Fibroblast of upper back skin (primary cell): ENCODE results near the gene NR6A1.

ENCODE experiments used
- DNase-seq: peaks from one replicate; pipeline ENCODE4 v3.0.0-alpha.2; 2013

NR6A1 gene

DNA sequence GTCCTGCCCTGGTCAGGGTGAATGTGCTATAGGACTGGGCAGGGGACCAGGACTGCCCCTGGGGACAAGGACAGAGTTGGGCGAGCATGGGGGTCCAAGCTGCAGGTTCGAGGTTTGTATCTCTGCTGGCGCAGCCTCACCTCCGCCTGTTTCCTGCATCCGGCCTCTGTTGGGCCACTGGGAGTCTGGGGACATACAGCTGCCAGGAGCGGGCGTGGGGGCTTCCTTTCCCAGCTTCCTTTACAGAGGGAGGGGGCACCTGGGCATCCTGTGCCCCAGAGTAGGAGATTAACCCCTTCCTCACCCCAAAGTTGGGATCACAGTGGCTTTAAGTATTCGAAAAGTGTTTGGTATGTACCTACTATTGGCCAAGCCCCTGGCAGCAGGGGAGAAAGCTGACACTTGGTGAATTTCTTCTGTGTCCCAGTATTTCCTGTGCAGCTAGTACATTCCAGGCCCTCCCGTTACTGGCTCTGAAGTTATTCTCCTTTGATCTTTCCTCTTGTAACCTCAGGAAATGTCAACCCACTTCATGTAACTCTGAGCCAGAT is 24.8 kb upstream of the NR6A1 start:
- peak; percentile 68 for DNase-seq

DNA sequence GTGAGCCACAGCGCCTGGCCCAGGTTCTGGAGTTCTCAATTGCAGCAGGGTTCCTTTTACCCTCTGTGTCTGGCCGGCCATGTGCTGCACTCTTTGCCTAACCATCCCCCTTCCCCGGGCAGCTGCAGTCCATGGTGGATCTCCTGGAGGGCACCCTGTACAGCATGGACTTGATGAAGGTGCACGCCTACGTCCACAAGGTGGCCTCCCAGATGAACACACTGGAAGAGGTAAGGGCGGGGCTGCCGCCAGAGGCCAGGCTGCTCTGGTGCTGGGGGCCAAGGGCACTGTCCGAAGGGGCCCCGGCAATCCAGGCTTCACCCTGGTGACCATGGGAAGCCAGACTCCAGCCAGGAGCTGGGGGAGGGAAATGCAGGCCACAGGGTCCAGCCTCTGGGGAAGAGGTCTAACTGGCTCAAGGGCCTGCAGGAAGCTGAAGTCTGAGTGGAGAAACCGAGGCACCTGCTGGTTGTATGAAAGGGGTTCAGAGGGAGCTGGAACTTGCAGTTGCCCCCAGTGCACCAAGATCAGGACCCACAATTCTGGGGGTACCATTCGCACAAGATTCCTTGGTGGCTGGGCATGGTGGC is 23.9 kb upstream of the NR6A1 start:
- no peak for DNase-seq

DNA sequence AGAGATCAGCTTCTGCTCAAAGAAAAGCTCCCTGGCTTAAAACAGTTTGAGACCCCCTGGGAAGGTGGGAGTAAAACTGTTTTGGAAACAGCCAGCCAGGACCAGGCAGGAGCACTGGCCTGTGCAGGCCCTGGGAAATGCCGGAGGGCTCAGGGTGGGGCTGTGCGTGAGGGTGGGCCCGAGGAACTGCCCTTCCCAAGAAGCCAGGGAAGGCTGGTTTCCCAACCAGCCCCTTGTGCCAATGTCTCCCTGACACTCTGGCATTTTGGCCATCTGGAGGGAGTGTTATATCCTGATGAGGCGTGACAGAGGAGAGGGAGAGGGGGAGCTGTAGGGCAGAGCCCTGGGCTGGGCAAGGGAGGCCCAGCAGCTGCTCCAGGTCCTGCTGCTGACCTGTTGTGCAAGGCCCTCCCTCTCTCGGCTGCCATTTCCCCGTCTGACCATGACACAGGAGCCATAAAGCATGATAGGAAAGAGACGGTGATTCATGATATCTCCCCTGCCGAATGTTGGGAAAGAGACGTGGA is 22.0 kb upstream of the NR6A1 start:
- DNase-seq, result peak; percentile 27

DNA sequence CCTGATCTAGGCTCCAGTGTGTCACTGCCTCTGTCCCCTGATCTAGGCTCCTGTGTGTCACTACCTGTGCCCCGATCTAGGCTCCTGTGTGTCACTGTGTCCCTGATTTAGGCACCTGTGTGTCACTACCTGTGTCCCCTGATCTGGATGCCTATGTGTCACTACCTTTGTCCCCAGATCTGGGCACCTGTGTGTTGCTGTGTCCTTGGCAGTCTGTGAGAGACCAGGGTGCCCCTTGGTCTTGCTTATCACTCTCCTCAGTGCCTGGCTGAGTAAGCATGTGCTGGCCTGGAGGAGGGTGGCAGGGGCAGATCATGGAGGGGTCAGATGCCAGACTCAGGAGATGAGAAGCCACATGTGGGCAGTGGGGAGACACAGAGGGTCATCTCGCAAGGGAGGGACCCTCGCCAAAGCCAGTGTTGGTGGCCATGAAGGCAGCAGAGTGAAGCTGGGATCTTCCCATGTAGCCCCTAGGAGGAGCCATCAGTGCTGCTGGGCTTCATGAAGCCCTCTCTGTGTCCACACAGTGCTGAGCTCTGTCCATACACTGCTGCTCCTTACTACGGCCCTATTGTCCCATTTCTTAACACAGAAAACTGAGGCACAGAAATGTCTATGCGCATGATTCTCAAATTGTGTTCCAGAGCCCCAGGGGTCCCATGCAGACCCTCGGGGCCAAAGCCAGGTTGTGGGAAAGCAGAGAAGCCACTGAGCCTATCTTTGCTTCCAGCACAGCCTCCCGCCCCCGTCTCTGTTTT is 21.3 kb upstream of the NR6A1 start:
- DNase-seq, result no peak

DNA sequence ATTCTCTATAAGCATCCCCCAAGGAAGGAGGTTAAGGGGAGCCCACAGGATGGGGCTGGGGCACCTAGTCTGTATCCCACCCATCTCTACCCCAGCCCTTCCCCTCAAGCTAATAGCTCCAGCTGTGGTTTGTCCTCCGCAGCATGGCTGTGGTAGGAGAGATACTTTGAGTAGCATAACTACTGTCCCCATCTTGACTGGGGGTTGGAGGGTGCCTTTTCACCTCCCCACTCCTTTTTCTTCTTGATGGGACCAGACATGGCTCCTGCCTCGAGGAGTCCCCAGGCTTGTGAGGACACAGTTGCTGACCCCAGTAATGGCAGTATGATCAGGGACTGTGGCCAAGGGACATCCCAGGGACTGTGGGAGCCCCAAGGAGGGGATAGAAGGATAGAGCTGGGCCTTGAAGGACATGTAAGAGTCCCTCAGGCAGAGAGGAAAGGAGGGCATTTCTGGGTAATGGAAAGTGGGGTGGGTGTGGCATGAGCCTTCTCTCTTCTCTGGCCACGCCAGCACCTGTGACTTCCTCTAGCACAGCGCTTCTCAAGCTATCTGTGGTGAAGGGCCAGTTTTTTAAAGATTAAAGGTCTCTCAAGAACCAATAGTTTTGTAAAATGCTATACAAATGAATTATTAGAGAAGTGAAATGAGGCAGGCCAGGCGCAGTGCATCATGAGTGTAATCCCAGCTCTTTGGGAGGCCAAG is 19.8 kb upstream of the NR6A1 start:
- no peak for DNase-seq

DNA sequence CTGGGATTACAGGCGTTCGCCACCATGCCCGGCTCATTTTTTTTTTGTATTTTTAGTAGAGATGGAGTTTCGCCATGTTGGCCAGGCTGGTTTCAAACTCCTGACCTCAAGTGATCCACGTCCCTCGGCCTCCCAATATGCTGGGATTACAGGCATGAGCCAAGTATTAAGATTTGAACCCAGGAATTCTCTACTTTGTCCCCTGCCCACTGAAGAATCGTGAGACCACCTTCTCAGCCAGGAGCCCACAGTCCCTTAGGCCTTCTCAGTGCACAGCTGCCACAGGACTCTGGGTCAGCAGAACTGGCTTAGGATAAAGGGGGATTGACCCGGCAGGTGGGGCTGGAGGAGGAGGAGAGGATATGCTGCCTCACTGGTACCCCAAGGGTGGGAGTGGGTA is 19.2 kb upstream of the NR6A1 start:
- no peak for DNase-seq

DNA sequence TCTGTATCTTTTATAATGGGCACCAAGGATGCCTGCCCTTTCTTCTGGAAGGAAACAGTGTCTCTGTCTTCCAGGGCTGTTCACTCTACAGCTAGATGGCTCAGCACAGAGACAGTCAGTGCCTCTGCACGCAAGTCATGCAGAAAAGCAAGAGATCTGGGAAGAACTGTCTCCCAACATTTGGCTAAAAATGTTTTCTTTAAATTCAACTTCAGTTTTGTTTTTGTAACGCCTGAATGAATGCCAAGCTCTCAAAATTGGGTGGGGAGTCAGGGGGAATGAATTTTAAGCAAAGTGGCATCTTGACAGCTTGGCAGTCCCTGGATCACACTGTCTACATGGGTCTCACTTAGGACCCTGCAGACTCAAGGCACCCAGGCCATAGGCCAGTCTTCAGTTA is 18.4 kb upstream of the NR6A1 start:
- no peak for DNase-seq

DNA sequence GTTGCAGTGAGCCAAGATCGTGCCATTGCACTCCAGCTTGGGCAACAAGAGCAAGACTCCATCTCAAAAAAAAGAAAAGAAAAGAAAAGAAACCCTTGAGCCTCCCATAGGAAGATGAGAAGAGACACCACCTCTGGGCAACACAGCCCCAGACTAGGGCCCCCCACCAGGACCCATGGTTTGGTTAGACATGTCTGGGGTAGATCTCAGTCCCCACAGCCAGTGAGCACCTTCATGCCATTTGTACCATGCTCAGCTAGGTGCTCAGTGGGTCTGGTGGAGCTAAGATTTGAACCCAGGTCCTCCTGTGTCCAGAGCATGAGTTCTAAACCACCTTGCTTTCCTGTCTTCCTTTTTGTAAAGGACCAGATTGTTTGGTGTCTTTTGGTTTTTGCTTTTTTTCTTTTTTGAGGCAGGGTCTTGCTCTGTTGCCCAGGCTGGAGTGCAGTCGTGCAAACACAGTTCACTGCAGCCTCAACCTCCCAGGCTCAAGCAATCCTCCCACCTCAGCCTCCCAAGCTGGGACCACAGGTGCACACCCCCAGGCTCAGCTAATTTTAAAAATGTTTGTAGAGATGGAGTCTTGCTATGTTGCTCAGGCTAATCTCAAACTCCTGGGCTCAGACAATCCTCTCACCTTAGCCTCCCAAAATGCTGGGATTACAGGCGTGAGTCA is 17.6 kb upstream of the NR6A1 start:
- no peak for DNase-seq

DNA sequence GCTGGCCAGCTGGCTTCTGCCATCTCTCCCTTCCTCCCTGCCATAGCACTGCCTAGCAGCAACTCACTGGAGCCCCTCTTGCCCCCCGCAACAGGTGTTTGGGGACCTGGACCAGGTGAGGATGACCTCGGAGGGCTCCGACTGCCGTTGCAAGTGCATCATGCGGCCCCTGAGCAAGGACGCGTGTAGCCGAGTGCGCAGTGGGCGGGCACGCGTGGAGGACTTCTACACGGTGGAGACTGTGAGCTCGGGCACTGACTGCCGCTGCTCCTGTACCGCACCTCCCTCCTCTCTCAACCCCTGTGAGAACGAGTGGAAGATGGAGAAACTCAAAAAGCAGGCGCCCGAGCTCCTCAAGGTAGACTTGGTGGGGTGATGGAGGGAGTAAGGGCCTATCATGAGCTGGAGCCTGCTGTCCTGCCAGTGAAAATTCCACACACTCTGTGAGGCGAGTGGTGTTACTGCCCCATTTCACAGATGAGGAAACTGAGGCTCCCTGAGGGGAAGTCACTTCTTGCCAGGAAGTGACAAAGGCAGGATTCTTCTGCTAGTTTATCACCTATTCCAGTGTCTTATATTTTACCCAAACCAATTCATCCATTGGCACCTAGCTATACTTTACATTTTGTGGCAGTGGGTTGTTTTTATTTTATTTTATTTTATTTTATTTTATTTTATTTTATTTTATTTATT is 15.9 kb upstream of the NR6A1 start:
- no peak for DNase-seq

DNA sequence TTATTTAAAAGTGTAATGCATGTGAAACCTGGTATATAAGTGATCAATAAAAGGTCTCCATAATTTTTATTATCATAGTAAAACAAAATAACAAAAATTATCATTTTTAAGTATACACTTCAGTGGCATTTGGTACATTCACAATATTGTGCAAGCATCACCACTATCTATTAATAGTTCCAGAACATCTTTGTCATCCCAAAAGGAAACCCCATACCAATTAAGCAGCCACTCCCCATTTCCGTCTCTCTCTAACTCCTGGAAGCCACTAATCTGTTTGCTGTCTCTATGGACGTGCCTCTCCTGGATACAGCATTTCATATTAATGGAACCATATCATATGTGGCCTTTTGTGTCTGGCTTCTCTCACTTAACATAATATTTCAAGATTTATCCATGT is 13.4 kb upstream of the NR6A1 start:
- DNase-seq, result peak; percentile 55

DNA sequence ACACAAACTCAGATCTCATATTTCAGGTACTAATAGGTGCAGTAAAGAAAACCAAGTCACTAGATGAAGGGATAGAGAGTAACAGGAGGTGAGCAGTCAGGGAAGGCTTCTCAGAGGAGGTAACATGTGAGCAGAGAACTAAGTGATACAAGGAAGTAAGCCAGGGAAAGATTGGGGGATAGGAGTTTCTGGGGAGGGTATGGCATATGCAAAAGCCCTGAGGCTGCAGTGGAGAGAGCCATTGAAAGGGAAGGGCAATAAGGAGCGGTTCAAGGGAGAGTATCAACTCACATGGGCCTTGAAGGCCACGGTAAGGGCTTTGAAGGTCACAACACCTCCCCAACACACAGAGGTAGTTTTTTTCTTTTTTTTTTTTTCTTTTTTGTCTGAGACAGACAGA is 12.7 kb upstream of the NR6A1 start:
- DNase-seq, result no peak

DNA sequence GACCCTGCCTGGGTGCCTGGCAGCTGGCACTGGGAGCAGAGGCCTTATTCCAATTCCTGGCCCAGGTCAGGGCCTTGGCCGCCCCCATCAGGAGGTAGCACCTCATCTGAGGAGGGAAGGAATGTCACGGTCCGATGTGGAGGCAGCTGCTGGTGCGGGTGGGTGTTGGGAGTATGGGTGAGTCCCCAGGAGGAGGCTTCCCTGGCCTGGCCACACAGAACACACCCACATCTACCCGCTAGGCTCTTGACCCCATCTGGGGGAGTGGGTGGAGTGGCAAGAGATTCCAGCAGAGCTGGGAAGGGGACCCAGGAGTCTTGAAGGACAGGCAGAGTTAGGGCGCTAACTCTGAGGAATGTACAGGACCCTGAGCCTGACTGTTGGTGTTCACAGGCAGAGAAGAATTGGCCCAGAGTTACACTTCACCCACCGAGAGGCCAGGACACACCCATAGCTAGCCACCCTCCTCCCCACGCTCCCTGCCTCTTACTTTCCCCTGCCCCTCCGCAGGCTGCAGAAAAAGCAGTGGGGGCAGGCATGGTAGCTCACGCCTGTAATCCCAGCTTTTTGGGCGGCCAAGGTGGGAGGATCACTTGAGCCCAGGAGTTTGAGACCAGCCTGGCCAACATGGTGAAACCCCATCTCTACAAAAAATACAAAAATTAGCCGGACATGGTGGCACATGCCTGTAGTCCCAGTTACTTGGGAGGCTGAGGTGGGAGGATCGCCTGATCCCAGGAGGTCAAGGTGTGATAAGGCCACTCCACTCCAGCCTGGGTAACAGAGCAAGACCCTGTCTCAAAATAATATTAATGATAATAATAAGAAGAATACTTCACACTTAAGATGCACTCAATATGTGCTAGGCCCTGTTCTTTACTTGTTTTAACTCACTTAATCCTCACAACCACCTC is 11.8 kb upstream of the NR6A1 start:
- no peak for DNase-seq

DNA sequence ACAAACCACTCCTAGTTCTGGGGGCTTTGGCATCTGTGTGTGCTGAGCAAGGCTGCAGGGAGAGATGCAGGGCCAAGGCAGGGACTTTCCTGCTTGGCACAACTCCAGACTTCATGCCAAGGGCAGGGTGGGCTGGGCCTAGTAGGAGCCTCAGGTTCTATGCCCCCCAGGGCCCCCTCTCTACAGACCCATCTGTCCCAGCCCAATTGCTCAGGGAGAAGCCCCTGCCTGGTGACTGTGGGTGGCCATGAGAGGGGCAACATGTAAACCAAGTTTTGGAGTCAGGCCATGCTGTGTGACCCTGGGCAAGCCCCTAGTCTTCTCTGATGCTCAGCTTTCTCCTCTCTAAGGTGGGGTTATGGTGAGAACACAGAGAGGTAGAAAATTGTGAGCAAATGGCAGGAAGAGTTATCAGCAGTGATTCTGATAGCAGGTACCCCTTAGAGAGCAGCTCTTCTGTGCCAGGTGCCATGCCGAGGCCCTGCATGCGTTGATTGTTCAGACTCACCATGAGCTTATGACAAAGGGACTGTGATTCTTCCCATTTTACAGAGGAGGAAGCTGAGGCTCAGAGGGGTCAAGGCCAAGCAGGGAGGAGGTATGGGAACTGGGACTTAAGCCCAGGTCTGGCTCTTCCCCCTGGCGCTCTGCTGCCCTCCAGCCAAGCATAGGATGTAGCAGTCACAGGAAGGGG is 11.0 kb upstream of the NR6A1 start:
- DNase-seq, result no peak

DNA sequence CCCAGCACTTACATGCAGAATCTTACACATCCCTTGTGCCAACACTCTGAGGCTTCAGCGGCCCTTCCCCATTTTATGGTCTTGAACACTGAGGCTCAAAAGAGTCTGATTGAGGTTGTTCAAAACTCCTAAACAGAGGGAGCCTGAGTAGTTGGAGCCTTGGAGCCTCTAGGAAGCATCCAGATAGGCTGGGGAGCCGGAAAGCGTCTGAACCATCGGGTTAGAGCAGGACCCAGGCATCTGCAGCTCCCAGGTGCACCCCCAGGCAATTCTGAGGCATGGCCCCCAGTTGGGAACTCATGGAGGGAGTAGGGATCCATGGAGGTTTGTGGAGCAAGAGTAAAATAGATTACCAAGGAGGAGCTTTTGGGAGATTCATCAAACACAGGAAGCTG is 9.6 kb upstream of the NR6A1 start:
- DNase-seq, result no peak

DNA sequence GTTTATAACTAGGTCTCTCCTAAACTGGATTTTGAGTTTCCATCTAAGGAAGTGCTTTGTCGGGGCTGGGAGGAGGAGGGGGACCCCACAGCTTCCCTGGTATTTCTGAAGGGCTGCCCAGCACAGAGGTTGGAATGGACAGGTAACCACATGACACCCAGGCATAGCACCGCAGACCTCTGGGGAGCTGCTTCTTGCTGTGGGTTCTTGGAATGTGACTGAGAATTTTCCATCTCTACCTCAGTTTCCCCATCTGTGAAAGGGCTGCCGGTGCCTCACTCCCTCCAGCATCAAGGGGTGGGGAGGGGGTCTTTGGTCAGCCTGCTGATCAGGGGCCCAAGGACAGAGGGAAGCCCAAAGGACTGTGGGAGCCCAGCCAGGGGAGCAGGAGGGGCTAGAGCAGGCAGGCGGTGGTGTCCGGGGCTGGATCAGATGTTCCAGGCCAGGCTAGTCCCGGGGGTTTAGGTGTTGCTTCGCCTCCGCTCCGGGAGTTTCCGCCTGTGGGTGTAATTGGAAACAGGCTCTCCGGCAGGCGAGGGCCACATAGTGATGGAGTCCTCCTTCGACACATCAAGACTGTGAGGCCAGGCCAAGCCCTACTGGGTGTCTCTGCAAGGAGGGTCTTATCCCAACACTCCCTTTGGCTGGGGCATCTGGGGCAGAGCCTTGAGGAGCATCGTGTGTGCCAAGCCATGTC is 9.1 kb upstream of the NR6A1 start:
- peak; percentile 44 for DNase-seq

DNA sequence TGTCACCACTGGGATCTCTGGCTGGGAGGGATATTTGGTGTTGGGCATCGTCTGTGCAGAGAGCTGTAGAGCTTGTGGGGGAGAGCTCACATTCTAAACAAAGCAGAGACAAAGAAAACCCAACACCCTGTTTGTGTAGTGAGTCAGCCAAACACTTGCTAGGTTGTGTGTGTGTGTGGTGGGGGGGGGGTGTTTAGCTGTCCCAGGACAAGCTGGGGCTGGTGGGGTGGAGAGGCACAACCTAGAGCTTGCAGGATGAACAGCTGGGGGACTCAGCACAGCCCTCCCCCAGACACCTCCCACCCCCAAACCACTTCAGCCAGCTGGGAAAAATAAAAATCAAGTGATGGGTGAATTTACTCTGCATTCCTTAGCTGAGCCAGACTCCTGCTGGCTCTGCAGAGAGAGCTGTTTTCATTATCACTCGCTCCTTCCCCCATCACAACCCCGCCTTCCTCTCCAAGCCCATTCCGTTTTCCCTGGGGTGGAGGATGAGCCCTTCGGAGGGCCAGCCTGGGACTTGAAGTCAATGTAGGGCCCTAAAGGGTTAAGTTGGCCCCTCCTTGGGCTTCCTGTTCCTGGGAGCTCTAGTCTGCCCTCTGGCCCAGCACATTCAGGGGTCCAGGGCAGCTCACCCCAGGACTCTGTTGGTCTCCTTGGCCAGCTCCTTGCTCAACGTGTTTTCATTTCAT is 8.4 kb upstream of the NR6A1 start:
- DNase-seq, result peak; percentile 95

DNA sequence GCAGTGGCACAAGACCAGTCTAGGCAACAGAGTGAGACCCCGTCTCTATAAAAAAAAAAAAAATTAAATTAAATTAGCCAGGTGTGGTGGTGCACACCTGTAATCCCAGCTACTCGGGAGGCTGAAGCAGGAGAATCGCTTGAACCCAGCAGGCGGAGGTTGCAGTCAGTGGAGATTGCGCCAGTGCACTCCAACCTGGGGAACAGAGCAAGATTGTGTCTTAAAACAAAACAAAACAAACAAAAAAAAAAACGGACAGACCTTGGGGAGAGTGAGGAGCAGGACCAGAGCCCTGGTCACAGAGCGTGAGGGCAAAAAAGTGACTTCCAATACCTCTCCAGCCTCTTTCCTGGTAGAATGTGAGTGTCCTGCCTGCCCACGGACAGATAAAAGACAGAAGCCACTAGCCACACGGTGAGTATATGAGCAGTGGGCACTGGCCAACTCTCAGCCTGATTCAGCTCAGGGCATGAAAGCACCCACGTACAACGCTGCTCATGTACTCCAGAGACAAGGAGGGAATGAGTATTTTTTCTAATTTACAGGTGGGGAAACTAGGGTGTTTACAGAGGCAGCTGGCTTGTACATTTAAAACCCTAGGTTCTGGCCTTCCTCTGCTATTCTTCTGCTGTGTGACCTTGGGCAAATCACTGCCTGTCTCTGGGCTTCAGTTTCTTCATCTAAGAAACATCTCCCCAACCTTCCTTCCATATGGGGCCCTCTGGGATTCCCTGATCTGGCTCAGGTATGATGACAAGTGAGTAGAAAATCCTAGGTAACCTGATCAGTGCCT is 7.7 kb upstream of the NR6A1 start:
- DNase-seq, result no peak

DNA sequence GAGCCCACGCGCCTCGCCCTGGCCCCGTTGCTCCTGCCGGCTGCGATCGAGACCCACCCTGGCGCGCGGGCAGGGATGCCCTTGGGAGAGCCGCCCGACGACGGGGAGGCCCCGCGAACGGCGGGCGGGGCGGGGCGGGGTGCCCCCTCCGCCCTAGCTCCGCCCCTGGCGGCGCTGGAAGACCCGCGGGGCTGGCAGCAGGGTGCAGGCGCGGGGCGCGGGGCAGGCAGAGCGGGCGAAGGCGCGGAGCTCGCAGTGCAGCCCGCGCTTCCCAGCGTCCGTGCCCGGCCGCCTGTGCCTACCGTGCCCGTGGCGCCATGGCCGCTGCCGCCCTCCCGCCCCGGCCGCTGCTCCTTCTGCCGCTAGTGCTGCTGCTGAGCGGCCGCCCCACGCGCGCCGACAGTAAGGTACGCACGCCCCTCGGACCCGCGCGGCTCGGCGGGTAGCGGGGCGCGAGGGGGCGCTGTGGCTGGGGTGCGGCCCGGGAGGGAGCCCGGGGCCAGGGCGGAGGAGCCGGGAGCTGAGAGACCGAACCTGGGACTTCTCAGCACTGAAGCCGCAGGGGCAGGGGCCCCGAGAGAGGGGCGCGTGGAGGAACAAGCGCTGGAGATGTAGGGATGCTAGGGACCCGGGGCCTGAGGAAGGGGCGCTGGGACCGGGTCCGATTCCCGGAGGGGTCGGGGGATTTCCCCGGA is 6.0 kb upstream of the NR6A1 start, which contains the start of gene OLFML2A:
TSS of gene OLFML2A (plus strand) at position 180 of the 695 bp plus-strand sequence. CDS start at position 318, 138 bp downstream.
- no peak for DNase-seq
